Thyroid gland (tissue), 4 donors: ENCODE measurements around the gene SHH.

Source experiments
- POLR2A ChIP-seq, 2 donors: fragments of 450-650 bp; IDR thresholded peaks; one replicate each; pipeline ENCODE4 v1.6.1; 2017; ENCODE audit warnings: antibody characterized with exemption in 2 of 2, mild to moderate bottlenecking in 2 of 2, moderate library complexity in 1 of 2
- TF ChIP-seq, protein P1 (sequence below), 6 experiments: fragments of 200-600 bp in 3 of 6; fragments of 450-650 bp in 3 of 6; sonication (generic) in 3 of 6; IDR thresholded peaks; one replicate each; pipeline ENCODE4 v1.5.1; 2016 to 2019; ENCODE audit warnings: antibody characterized with exemption in 6 of 6, mild to moderate bottlenecking in 2 of 6, inconsistent platforms in 1 of 6, moderate library complexity in 1 of 6

DNA sequence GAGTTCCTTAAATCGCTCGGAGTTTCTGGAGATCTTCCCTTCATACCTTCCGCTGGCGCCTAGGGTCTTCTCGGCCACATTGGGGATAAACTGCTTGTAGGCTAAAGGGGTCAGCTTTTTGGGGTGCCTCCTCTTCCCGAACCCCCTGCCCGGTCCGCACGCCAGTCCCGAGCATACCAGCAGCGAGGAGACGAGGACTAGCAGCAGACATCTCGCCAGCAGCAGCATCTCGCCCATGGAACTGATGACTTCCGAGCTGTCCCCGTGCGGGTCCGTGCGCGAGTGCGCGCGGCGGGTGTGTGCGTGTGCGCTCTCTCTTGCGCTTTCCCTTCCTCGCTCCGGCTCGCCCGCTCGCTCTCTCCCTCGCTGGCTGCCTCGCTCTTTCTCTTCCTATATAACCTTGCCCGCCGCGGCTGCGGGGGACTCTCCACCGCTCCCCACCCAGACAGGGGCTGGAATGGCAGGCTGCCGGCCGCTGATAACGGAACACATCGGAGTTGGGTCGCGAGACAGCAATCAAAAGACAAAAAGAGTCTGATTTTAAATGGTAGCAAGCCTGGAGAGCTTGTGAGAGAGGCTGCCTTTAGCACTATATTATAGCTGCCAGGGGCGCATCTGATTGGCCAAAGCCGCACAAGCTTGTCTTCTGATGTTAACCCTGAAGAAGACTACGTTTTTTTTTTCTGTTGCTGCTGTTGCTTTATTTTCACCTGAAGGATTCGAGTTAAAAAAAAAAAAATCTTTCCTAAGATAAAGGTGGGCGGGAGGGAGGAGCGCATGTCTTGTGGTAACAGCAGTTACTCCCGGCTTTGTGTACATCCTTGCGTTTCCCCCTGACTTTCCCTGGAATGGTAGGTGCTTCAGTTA is at the start of gene SHH:
- TF ChIP-seq, protein P1, sequence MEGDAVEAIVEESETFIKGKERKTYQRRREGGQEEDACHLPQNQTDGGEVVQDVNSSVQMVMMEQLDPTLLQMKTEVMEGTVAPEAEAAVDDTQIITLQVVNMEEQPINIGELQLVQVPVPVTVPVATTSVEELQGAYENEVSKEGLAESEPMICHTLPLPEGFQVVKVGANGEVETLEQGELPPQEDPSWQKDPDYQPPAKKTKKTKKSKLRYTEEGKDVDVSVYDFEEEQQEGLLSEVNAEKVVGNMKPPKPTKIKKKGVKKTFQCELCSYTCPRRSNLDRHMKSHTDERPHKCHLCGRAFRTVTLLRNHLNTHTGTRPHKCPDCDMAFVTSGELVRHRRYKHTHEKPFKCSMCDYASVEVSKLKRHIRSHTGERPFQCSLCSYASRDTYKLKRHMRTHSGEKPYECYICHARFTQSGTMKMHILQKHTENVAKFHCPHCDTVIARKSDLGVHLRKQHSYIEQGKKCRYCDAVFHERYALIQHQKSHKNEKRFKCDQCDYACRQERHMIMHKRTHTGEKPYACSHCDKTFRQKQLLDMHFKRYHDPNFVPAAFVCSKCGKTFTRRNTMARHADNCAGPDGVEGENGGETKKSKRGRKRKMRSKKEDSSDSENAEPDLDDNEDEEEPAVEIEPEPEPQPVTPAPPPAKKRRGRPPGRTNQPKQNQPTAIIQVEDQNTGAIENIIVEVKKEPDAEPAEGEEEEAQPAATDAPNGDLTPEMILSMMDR (IDR thresholded peaks at IDR 0.05), result no peak
- no peak for TF ChIP-seq POLR2A (IDR thresholded peaks at IDR 0.05)
